ENCODE measurements around the gene BRINP2.

The BRINP2 gene

GRCh38 chr1:177229781-177230180 lies 59.0 kb downstream of the BRINP2 start:
- H3K9me3 ChIP-seq (ENCODE audit: low read length): no peaks in the 10 kb centered on the region
- no peak overlapping the region for H3K4me3 ChIP-seq (ENCODE audit: low read depth in 1 of 2, low read length in 2 of 2)
- H3K27me3 ChIP-seq (ENCODE audit: control insufficient read depth in 1 of 2, insufficient read depth in 2 of 2, low read length in 2 of 2): no peaks in the 10 kb centered on the region
- H3K27ac ChIP-seq (ENCODE audit: low read depth, low read length): no peak overlapping the region
- H3K36me3 ChIP-seq (ENCODE audit: insufficient read depth, low read length): no peaks in the 10 kb centered on the region
- no peak overlapping the region for H3K9ac ChIP-seq (ENCODE audit: low read length)
- no peaks in the 10 kb centered on the region for H3K4me1 ChIP-seq (ENCODE audit: insufficient read depth, low read length)

- Histone ChIP-seq H3K9ac (ENCODE audit: low read length) (no peak overlapping the region), H3K27ac (ENCODE audit: low read depth, low read length) (no peak overlapping the region), H3K4me1 (ENCODE audit: insufficient read depth, low read length) (no peaks in the 10 kb centered on the region), H3K36me3 (ENCODE audit: insufficient read depth, low read length) (no peaks in the 10 kb centered on the region), H3K9me3 (ENCODE audit: low read length) (no peaks in the 10 kb centered on the region), H3K4me3 (ENCODE audit: low read depth in 1 of 2, low read length in 2 of 2) (no peak overlapping the region), H3K27me3 (ENCODE audit: control insufficient read depth in 1 of 2, insufficient read depth in 2 of 2, low read length in 2 of 2) (no peaks in the 10 kb centered on the region)
Observed at GRCh38 chr1:177230228-177231016, 59.7 kb downstream of the BRINP2 start.

- H3K4me3 ChIP-seq (ENCODE audit: low read depth in 1 of 2, low read length in 2 of 2): no peak overlapping the region
- H3K9ac ChIP-seq (ENCODE audit: low read length): no peak overlapping the region
- no peaks in the 10 kb centered on the region for H3K4me1 ChIP-seq (ENCODE audit: insufficient read depth, low read length)
- H3K9me3 ChIP-seq (ENCODE audit: low read length): no peaks in the 10 kb centered on the region
- no peaks in the 10 kb centered on the region for H3K36me3 ChIP-seq (ENCODE audit: insufficient read depth, low read length)
- H3K27ac ChIP-seq (ENCODE audit: low read depth, low read length): no peak overlapping the region
- no peaks in the 10 kb centered on the region for H3K27me3 ChIP-seq (ENCODE audit: control insufficient read depth in 1 of 2, insufficient read depth in 2 of 2, low read length in 2 of 2)
Observed at GRCh38 chr1:177235350-177235749, 64.6 kb downstream of the BRINP2 start.

GRCh38 chr1:177236962-177237361 lies 66.2 kb downstream of the BRINP2 start:
- no peak overlapping the region for H3K9ac ChIP-seq (ENCODE audit: low read length)

GRCh38 chr1:177238967-177239366 lies 68.2 kb downstream of the BRINP2 start:
- no peaks in the 10 kb centered on the region for H3K9me3 ChIP-seq (ENCODE audit: low read length)
- no peak overlapping the region for H3K4me3 ChIP-seq (ENCODE audit: low read depth in 1 of 2, low read length in 2 of 2)
- H3K9ac ChIP-seq (ENCODE audit: low read length): no peak overlapping the region
- H3K4me1 ChIP-seq (ENCODE audit: insufficient read depth, low read length): no peaks in the 10 kb centered on the region
- H3K27ac ChIP-seq (ENCODE audit: low read depth, low read length): no peak overlapping the region
- H3K36me3 ChIP-seq (ENCODE audit: insufficient read depth, low read length): no peaks in the 10 kb centered on the region
- no peaks in the 10 kb centered on the region for H3K27me3 ChIP-seq (ENCODE audit: control insufficient read depth in 1 of 2, insufficient read depth in 2 of 2, low read length in 2 of 2)

More at GRCh38 chr1:177236962-177237361, 66.2 kb downstream of the BRINP2 start:
- H3K4me3 ChIP-seq (ENCODE audit: low read depth in 1 of 2, low read length in 2 of 2): no peak overlapping the region
- no peaks in the 10 kb centered on the region for H3K4me1 ChIP-seq (ENCODE audit: insufficient read depth, low read length)
- H3K27me3 ChIP-seq (ENCODE audit: control insufficient read depth in 1 of 2, insufficient read depth in 2 of 2, low read length in 2 of 2): no peaks in the 10 kb centered on the region
- no peaks in the 10 kb centered on the region for H3K36me3 ChIP-seq (ENCODE audit: insufficient read depth, low read length)
- H3K9me3 ChIP-seq (ENCODE audit: low read length): no peaks in the 10 kb centered on the region
- no peak overlapping the region for H3K27ac ChIP-seq (ENCODE audit: low read depth, low read length)

- H3K4me3 ChIP-seq (ENCODE audit: low read depth in 1 of 2, low read length in 2 of 2): no peak overlapping the region
- H3K36me3 ChIP-seq (ENCODE audit: insufficient read depth, low read length): no peaks in the 10 kb centered on the region
- no peaks in the 10 kb centered on the region for H3K27me3 ChIP-seq (ENCODE audit: control insufficient read depth in 1 of 2, insufficient read depth in 2 of 2, low read length in 2 of 2)
- no peak overlapping the region for H3K9ac ChIP-seq (ENCODE audit: low read length)
- no peaks in the 10 kb centered on the region for H3K4me1 ChIP-seq (ENCODE audit: insufficient read depth, low read length)
- H3K27ac ChIP-seq (ENCODE audit: low read depth, low read length): no peak overlapping the region
- no peaks in the 10 kb centered on the region for H3K9me3 ChIP-seq (ENCODE audit: low read length)
Observed at GRCh38 chr1:177239792-177240191, 69.0 kb downstream of the BRINP2 start.

- no peak overlapping the region for H3K4me3 ChIP-seq (ENCODE audit: low read depth in 1 of 2, low read length in 2 of 2)
- H3K9ac ChIP-seq (ENCODE audit: low read length): no peak overlapping the region
- H3K27ac ChIP-seq (ENCODE audit: low read depth, low read length): no peak overlapping the region
- no peaks in the 10 kb centered on the region for H3K36me3 ChIP-seq (ENCODE audit: insufficient read depth, low read length)
- H3K4me1 ChIP-seq (ENCODE audit: insufficient read depth, low read length): peaks cover 12% of the 10 kb centered on the region
- H3K9me3 ChIP-seq (ENCODE audit: low read length): no peaks in the 10 kb centered on the region
- no peaks in the 10 kb centered on the region for H3K27me3 ChIP-seq (ENCODE audit: control insufficient read depth in 1 of 2, insufficient read depth in 2 of 2, low read length in 2 of 2)
Observed at GRCh38 chr1:177243773-177244172, 73.0 kb downstream of the BRINP2 start.

- no peak overlapping the region for H3K4me3 ChIP-seq (ENCODE audit: low read depth in 1 of 2, low read length in 2 of 2)
- no peaks in the 10 kb centered on the region for H3K36me3 ChIP-seq (ENCODE audit: insufficient read depth, low read length)
- peaks cover 12% of the 10 kb centered on the region for H3K4me1 ChIP-seq (ENCODE audit: insufficient read depth, low read length)
- no peaks in the 10 kb centered on the region for H3K9me3 ChIP-seq (ENCODE audit: low read length)
- H3K9ac ChIP-seq (ENCODE audit: low read length): no peak overlapping the region
- no peak overlapping the region for H3K27ac ChIP-seq (ENCODE audit: low read depth, low read length)
- H3K27me3 ChIP-seq (ENCODE audit: control insufficient read depth in 1 of 2, insufficient read depth in 2 of 2, low read length in 2 of 2): no peaks in the 10 kb centered on the region
Observed at GRCh38 chr1:177246710-177247580, 76.2 kb downstream of the BRINP2 start.

GRCh38 chr1:177247623-177248176 lies 76.9 kb downstream of the BRINP2 start:
- Histone ChIP-seq H3K9me3 (ENCODE audit: low read length) (no peaks in the 10 kb centered on the region), H3K27ac (ENCODE audit: low read depth, low read length) (no peak overlapping the region)

GRCh38 chr1:177248258-177248657 lies 77.5 kb downstream of the BRINP2 start:
- H3K36me3 ChIP-seq (ENCODE audit: insufficient read depth, low read length): no peaks in the 10 kb centered on the region
- H3K27ac ChIP-seq (ENCODE audit: low read depth, low read length): no peak overlapping the region
- no peak overlapping the region for H3K9ac ChIP-seq (ENCODE audit: low read length)
- no peaks in the 10 kb centered on the region for H3K27me3 ChIP-seq (ENCODE audit: control insufficient read depth in 1 of 2, insufficient read depth in 2 of 2, low read length in 2 of 2)
- no peaks in the 10 kb centered on the region for H3K9me3 ChIP-seq (ENCODE audit: low read length)
- peaks cover 12% of the 10 kb centered on the region for H3K4me1 ChIP-seq (ENCODE audit: insufficient read depth, low read length)
- H3K4me3 ChIP-seq (ENCODE audit: low read depth in 1 of 2, low read length in 2 of 2): no peak overlapping the region

More at GRCh38 chr1:177247623-177248176, 76.9 kb downstream of the BRINP2 start:
- H3K4me3 ChIP-seq (ENCODE audit: low read depth in 1 of 2, low read length in 2 of 2): no peak overlapping the region
- no peak overlapping the region for H3K9ac ChIP-seq (ENCODE audit: low read length)
- H3K4me1 ChIP-seq (ENCODE audit: insufficient read depth, low read length): peaks cover 12% of the 10 kb centered on the region
- H3K36me3 ChIP-seq (ENCODE audit: insufficient read depth, low read length): no peaks in the 10 kb centered on the region
- no peaks in the 10 kb centered on the region for H3K27me3 ChIP-seq (ENCODE audit: control insufficient read depth in 1 of 2, insufficient read depth in 2 of 2, low read length in 2 of 2)

- Histone ChIP-seq H3K4me1 (ENCODE audit: insufficient read depth, low read length) (peaks cover 12% of the 10 kb centered on the region), H3K27ac (ENCODE audit: low read depth, low read length) (no peak overlapping the region), H3K4me3 (ENCODE audit: low read depth in 1 of 2, low read length in 2 of 2) (no peak overlapping the region)
Observed at GRCh38 chr1:177249231-177249630, 78.5 kb downstream of the BRINP2 start.

More at GRCh38 chr1:177249231-177249630, 78.5 kb downstream of the BRINP2 start:
- Histone ChIP-seq H3K27me3 (ENCODE audit: control insufficient read depth in 1 of 2, insufficient read depth in 2 of 2, low read length in 2 of 2) (no peaks in the 10 kb centered on the region), H3K36me3 (ENCODE audit: insufficient read depth, low read length) (no peaks in the 10 kb centered on the region), H3K9me3 (ENCODE audit: low read length) (no peaks in the 10 kb centered on the region), H3K9ac (ENCODE audit: low read length) (no peak overlapping the region)
